ENCODE results near the gene FADS6. TPM values are rescaled to one million over a fixed set of nuclear protein-coding genes. Genes with fewer than 3 reads are reported as not detected.
"Not testable (repeated sequence)": the region's sequence is repeated elsewhere in the genome, so short reads cannot be mapped to it uniquely, and the experiment has no call there.

FADS6 gene
- total and polyA plus RNA-seq, 10 of the 15 experiments (the other 5 are each of a cell fraction or from before 2014, with no cell fraction given), result not detected

GRCh38 chr17:74916136-74916850 is 22.9 kb upstream of the FADS6 start:
- DNase-seq (ENCODE audit: low read depth, low spot score), result no peak
- H3K4me1 ChIP-seq (ENCODE audit: control insufficient read depth, insufficient read depth, low read length), result no peaks in the 10 kb centered on the region
- H3K27ac ChIP-seq (ENCODE audit: control insufficient read depth, insufficient read depth), result no peak overlapping the region
- BruUV-seq (replicated peaks), result no TSS peak
- TF ChIP-seq, protein P1, sequence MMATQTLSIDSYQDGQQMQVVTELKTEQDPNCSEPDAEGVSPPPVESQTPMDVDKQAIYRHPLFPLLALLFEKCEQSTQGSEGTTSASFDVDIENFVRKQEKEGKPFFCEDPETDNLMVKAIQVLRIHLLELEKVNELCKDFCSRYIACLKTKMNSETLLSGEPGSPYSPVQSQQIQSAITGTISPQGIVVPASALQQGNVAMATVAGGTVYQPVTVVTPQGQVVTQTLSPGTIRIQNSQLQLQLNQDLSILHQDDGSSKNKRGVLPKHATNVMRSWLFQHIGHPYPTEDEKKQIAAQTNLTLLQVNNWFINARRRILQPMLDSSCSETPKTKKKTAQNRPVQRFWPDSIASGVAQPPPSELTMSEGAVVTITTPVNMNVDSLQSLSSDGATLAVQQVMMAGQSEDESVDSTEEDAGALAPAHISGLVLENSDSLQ (IDR thresholded peaks at IDR 0.05), result no peak
- TF ChIP-seq TCF3 (IDR thresholded peaks at IDR 0.05; ENCODE audit: borderline replicate concordance, insufficient read depth, low read depth, low read length), result no peak
- intact Hi-C loops (cut with micrococcal nuclease; ENCODE audit: unreplicated experiment), result no loop called here
- no peaks in the 10 kb centered on the region for H3K79me2 ChIP-seq (ENCODE audit: control insufficient read depth, insufficient read depth, low read length)
- H4K20me1 ChIP-seq (ENCODE audit: control insufficient read depth, insufficient read depth), result no peaks in the 10 kb centered on the region
- 32% methylated on average over 13 of the region's 13 CpGs for WGBS (ENCODE audit: insufficient coverage, insufficient replicate concordance, low lambda C conversion rate, missing lambda C conversion rate)
- POLR2A ChIA-PET, result no interaction called here
- no peak for FAIRE-seq
- H3K4me2 ChIP-seq (ENCODE audit: control insufficient read depth, insufficient read depth), result no peak overlapping the region
- ATAC-seq, result no peak
- RAD21 ChIA-PET (ENCODE audit: unreplicated experiment), result interaction anchor here (0.9 kb wide), 1 partner anchor 45 kb away, joined by 4 read pairs; no protein-coding TSS in a partner anchor
- in situ Hi-C loops (cut with MboI), result no loop called here
- no peak overlapping the region for H3K4me3 ChIP-seq
- CTCF ChIA-PET, result interaction anchor here (1.3 to 1.6 kb wide), 2 partner anchors 44 to 45 kb away, joined by 3 to 5 read pairs; no protein-coding TSS in a partner anchor
- peaks cover 0 to 3% of the 10 kb centered on the region in 2 experiments; a peak in 2 of 4 replicates for H3K27me3 ChIP-seq (replicated peaks in 1 of 2; ENCODE audit: control insufficient read depth in 2 of 2, insufficient read depth in 2 of 2, low read length in 1 of 2)
- H2AFZ ChIP-seq (ENCODE audit: control insufficient read depth, low read depth, low read length), result no peak overlapping the region
- SMC1A ChIA-PET (ENCODE audit: uncharacterized antibody, unreplicated experiment), result interaction anchor here (0.6 to 0.9 kb wide), 2 partner anchors 45 to 71 kb away, joined by 3 to 4 read pairs; partner anchors contain the start of gene CDR2L
- H3K36me3 ChIP-seq (ENCODE audit: control insufficient read depth in 2 of 2, insufficient read depth in 2 of 2, low read length in 1 of 2), result no peaks in the 10 kb centered on the region
- no peaks in the 10 kb centered on the region; the same call in 2 of the 3 replicates for H3K9me3 ChIP-seq (replicated peaks; ENCODE audit: control insufficient read depth, insufficient read depth, low read length)
- no peak overlapping the region for H3K9ac ChIP-seq (ENCODE audit: control insufficient read depth, insufficient read depth, low read length)

DNA sequence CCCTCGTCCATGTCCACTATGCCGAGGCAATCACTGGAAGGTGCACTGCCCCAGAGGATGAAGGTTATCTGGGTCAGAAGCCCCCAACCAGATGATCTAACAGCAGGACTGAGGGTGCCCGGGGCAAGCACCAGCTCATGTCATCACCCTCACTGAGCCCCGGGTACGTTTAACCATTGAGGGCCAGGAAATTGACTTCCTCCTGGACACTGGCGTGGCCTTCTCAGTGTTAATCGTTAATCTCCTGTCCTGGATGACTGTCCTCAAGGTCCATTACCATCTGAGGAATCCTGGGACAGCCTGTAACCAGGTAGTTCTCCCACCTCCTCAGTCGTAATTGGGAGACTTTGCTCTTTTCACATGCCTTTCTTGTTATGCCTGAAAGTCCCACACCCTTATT is 18.0 kb upstream of the FADS6 start:
- in situ Hi-C loops (cut with MboI); H3K27me3 ChIP-seq (replicated peaks in 1 of 2; ENCODE audit: control insufficient read depth in 2 of 2, insufficient read depth in 2 of 2, low read length in 1 of 2); POLR2A ChIA-PET; H3K79me2 ChIP-seq (ENCODE audit: control insufficient read depth, insufficient read depth, low read length); FAIRE-seq; H3K9ac ChIP-seq (ENCODE audit: control insufficient read depth, insufficient read depth, low read length); H3K9me3 ChIP-seq (replicated peaks; ENCODE audit: control insufficient read depth, insufficient read depth, low read length); H2AFZ ChIP-seq (ENCODE audit: control insufficient read depth, low read depth, low read length); H3K27ac ChIP-seq (ENCODE audit: control insufficient read depth, insufficient read depth); RAD21 ChIA-PET (ENCODE audit: unreplicated experiment); H3K4me3 ChIP-seq; intact Hi-C loops (cut with micrococcal nuclease; ENCODE audit: unreplicated experiment); H3K36me3 ChIP-seq (ENCODE audit: control insufficient read depth in 2 of 2, insufficient read depth in 2 of 2, low read length in 1 of 2); H4K20me1 ChIP-seq (ENCODE audit: control insufficient read depth, insufficient read depth); H3K4me2 ChIP-seq (ENCODE audit: control insufficient read depth, insufficient read depth); H3K4me1 ChIP-seq (ENCODE audit: control insufficient read depth, insufficient read depth, low read length); BruUV-seq (replicated peaks); DNase-seq (ENCODE audit: low read depth, low spot score); ATAC-seq: not testable (repeated sequence)
- ChIA-PET CTCF (interaction anchor here (0.6 to 2.0 kb wide), 3 partner anchors 47 to 95 kb away, joined by 3 to 6 read pairs (median 3); no protein-coding TSS in a partner anchor), SMC1A (ENCODE audit: uncharacterized antibody, unreplicated experiment) (interaction anchor here (0.6 kb wide), 1 partner anchor 60 kb away, joined by 3 read pairs; no protein-coding TSS in a partner anchor)
- 15% methylated on average over 8 of the region's 8 CpGs for WGBS (ENCODE audit: insufficient coverage, insufficient replicate concordance, low lambda C conversion rate, missing lambda C conversion rate)

- POLR2A ChIA-PET; H3K36me3 ChIP-seq (ENCODE audit: control insufficient read depth in 2 of 2, insufficient read depth in 2 of 2, low read length in 1 of 2); H3K27me3 ChIP-seq (replicated peaks in 1 of 2; ENCODE audit: control insufficient read depth in 2 of 2, insufficient read depth in 2 of 2, low read length in 1 of 2); SMC1A ChIA-PET (ENCODE audit: uncharacterized antibody, unreplicated experiment); DNase-seq (ENCODE audit: low read depth, low spot score); H3K4me2 ChIP-seq (ENCODE audit: control insufficient read depth, insufficient read depth); BruUV-seq (replicated peaks); FAIRE-seq; H3K79me2 ChIP-seq (ENCODE audit: control insufficient read depth, insufficient read depth, low read length); H3K9ac ChIP-seq (ENCODE audit: control insufficient read depth, insufficient read depth, low read length); ATAC-seq; H2AFZ ChIP-seq (ENCODE audit: control insufficient read depth, low read depth, low read length); H3K4me3 ChIP-seq; H4K20me1 ChIP-seq (ENCODE audit: control insufficient read depth, insufficient read depth); in situ Hi-C loops (cut with MboI); H3K27ac ChIP-seq (ENCODE audit: control insufficient read depth, insufficient read depth); intact Hi-C loops (cut with micrococcal nuclease; ENCODE audit: unreplicated experiment); H3K9me3 ChIP-seq (replicated peaks; ENCODE audit: control insufficient read depth, insufficient read depth, low read length); H3K4me1 ChIP-seq (ENCODE audit: control insufficient read depth, insufficient read depth, low read length): not testable (repeated sequence)
- RAD21 ChIA-PET (ENCODE audit: unreplicated experiment), result interaction anchor here (1.0 kb wide), 1 partner anchor 52 kb away, joined by 3 read pairs; no protein-coding TSS in a partner anchor
- CTCF ChIA-PET, result interaction anchor here (1.8 kb wide), 1 partner anchor 52 kb away, joined by 5 read pairs; no protein-coding TSS in a partner anchor
- 40% methylated on average over 4 of the region's 4 CpGs for WGBS (ENCODE audit: insufficient coverage, insufficient replicate concordance, low lambda C conversion rate, missing lambda C conversion rate)
These were observed 15.7 kb upstream of the FADS6 start for GRCh38 chr17:74909097-74909496.

Measured in GM12878 (cell line).